PFSK-1 (cell line): Measurements from ENCODE around the gene FBXO30.

Source experiments
- FOXP2 ChIP-seq: optimal IDR thresholded peaks from 2 replicates; pipeline ENCODE3; 2011; ENCODE audit warnings: borderline replicate concordance, control low read depth, inconsistent platforms; ENCODE audit not compliant: insufficient read depth; ENCODE audit errors: extremely low read length, extremely low read depth
- POLR2AphosphoS5 ChIP-seq: IDR thresholded peaks from 2 replicates; pipeline ENCODE4 v1.6.1; 2012; ENCODE audit warnings: low read depth, mild to moderate bottlenecking, control low read depth, low read length, moderate library complexity
- REST ChIP-seq, 2 experiments: IDR thresholded peaks; 2 replicates each; pipeline versions ENCODE4 v1.6.1 to v1.8.0; 2011 to 2012; ENCODE audit warnings: low read depth in 2 of 2, low read length in 2 of 2, control low read depth in 1 of 2, inconsistent platforms in 1 of 2, mild to moderate bottlenecking in 1 of 2, moderate library complexity in 1 of 2; ENCODE audit not compliant: insufficient read depth in 1 of 2
- SIN3A ChIP-seq: IDR thresholded peaks from 2 replicates; pipeline ENCODE4 v1.6.1; 2012; ENCODE audit warnings: mild to moderate bottlenecking, low read length, moderate library complexity, borderline replicate concordance; ENCODE audit not compliant: insufficient read depth
- TAF1 ChIP-seq: IDR thresholded peaks from 2 replicates; pipeline ENCODE4 v1.6.1; 2012; ENCODE audit warnings: low read length, control low read depth, borderline replicate concordance; ENCODE audit not compliant: insufficient read depth

Gene FBXO30

GRCh38 chr6:145752638-145753037 lies 62.0 kb downstream of the FBXO30 start:
- TF ChIP-seq SIN3A: no peak
- TF ChIP-seq POLR2AphosphoS5: no peak
- no peak for TF ChIP-seq TAF1
- TF ChIP-seq REST (IDR thresholded peaks at IDR 0.05; ENCODE audit: insufficient read depth in 1 of 2, low read depth in 2 of 2, low read length in 2 of 2): no peak
- TF ChIP-seq FOXP2: no peak

- no peak for TF ChIP-seq TAF1
- no peak for TF ChIP-seq FOXP2
- TF ChIP-seq POLR2AphosphoS5: no peak
- no peak for TF ChIP-seq REST (IDR thresholded peaks at IDR 0.05; ENCODE audit: insufficient read depth in 1 of 2, low read depth in 2 of 2, low read length in 2 of 2)
- no peak for TF ChIP-seq SIN3A
Observed at GRCh38 chr6:145749632-145750031, 65.0 kb downstream of the FBXO30 start.

GRCh38 chr6:145745861-145746260 lies 68.7 kb downstream of the FBXO30 start:
- TF ChIP-seq SIN3A (no peak), FOXP2 (no peak), REST (IDR thresholded peaks at IDR 0.05; ENCODE audit: insufficient read depth in 1 of 2, low read depth in 2 of 2, low read length in 2 of 2) (no peak), POLR2AphosphoS5 (no peak), TAF1 (no peak)

- TF ChIP-seq POLR2AphosphoS5: no peak
- TF ChIP-seq TAF1: no peak
- no peak for TF ChIP-seq REST (IDR thresholded peaks at IDR 0.05; ENCODE audit: insufficient read depth in 1 of 2, low read depth in 2 of 2, low read length in 2 of 2)
- TF ChIP-seq SIN3A: no peak
- no peak for TF ChIP-seq FOXP2
Observed at GRCh38 chr6:145744619-145745018, 70.0 kb downstream of the FBXO30 start.
